DMS114 treated with DMSO at 0.1 percent for 48 hours (cell line): ENCODE measurements around the gene TUBGCP3.
A peak's percentile ranks its signal among the peaks of the same experiment; 100 is the strongest.

Experiments used
- DNase-seq: peaks from one replicate; lab custom pipeline; 2025; ENCODE audit not compliant: unreplicated experiment; lab: John Stamatoyannopoulos, UW

The TUBGCP3 gene

DNA sequence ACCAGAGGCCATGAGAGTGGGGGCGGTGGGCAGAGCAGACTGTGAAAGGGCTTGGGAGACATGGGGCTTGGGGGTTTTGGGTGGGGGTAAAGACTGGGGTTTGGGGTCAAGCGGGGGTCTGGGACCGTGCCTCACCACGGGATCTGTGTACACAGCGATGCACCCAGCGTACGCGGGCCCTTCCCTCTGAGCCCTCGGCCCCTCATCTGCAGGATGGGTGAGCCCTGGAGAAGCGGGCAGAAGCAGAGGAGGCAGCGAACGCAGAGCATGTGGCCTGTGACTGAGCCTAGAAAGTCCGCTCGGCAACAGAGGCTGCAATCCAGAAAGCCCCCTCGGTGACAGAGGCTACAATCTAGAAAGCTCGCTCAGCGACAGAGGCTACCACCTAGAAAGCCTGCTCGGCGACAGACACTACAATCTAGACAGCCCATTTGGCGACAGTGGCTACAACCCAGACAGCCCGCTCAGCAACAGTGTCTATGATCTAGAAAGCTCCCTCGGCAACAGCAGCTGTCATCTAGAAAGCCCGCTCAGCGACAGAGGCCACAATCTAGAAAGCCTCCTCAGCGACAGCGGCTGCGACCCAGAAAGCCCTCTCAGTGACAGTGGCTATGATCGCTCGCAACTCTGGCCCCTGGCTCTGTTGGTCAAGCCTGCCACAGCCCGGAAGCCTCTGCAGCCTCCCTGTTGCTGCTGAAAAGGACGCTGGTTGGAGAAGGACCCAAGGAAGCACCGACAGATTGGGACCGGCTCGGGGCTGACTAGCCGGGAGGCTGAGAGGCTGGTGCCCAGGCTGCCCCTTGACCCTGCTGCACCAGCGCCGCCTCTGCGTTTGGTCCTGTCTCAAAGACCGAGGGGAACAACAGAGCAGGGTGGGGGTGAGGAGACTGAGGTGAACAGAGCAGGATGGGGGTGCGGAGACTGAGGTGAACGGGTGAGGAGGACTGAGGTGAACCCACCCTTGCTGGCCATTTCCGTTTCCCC lies 143.2 kb downstream of the TUBGCP3 start:
- DNase-seq = no peak

DNA sequence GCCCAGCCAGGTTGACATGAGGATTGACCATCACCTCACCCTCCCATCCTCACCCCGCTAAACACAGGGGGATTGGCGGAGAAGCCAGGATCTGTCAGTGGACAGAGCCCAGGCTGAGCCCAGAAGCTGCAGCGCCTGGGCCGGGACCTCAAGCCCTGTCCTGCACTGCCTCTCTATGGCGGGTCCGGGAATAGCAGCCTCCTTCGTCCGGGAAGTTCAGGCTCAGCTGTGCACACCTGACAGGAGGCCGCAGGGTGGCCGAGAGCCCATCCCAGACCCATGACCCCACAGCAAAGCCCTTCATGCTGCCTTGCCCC lies 144.0 kb downstream of the TUBGCP3 start:
- peak; percentile 17 for DNase-seq

GRCh38 chr13:112443191-112443994 lies 144.6 kb downstream of the TUBGCP3 start:
- no peak for DNase-seq

GRCh38 chr13:112442483-112443090 lies 145.4 kb downstream of the TUBGCP3 start:
- no peak for DNase-seq

DNA sequence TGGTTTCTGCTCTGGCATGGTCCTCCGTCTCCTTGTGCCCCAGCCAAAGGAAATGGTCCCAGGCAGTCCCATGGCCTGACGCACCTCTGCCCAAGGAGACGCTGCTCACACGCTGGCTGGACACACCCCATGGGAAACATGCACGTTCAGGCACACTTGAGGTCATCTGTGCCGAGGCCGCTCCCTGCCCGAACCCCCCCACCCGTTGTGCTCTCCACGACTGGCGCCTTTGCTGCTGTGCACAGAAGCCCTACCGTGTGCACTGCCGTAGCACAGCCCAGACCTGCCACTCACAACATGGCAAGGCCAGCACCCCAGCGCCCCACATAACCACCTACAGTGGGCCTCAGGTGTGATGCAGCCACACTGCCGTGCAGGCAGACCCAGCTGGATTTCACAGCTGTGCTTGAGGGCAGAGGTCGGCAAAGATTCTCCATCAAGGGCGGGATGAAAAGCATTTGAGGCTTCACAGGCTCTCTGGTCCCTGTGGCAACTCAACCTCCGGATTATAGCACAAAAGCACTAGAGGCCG lies 146.1 kb downstream of the TUBGCP3 start:
- no peak for DNase-seq

GRCh38 chr13:112441226-112441625 lies 146.7 kb downstream of the TUBGCP3 start:
- no peak for DNase-seq

- DNase-seq = no peak
Measured at GRCh38 chr13:112438515-112438914, 149.4 kb downstream of the TUBGCP3 start.

- DNase-seq = no peak
Measured at GRCh38 chr13:112438094-112438493, 149.9 kb downstream of the TUBGCP3 start.

GRCh38 chr13:112435973-112436372 lies 152.0 kb downstream of the TUBGCP3 start:
- no peak for DNase-seq
